H1 (cell line): ENCODE data around the gene TLE1. TPM values are rescaled to one million over a fixed set of nuclear protein-coding genes. Genes with fewer than 3 reads are reported as not detected.

Source experiments
- ASH2L ChIP-seq: fragments of 200-600, 300-600 bp; sonication (generic); IDR thresholded peaks from one replicate; pipeline ENCODE4 v1.7.1; 2017; ENCODE audit warnings: low read length
- HDAC2 ChIP-seq, 2 experiments: fragments of 300-600 bp in 1 of 2; sonication (generic) in 1 of 2; IDR thresholded peaks; 2 replicates each; pipeline ENCODE4 v1.6.1; 2011 to 2012; ENCODE audit warnings: low read depth in 2 of 2, low read length in 2 of 2, mild to moderate bottlenecking in 2 of 2, moderate library complexity in 2 of 2, borderline replicate concordance in 1 of 2, inconsistent platforms in 1 of 2
- polyA plus RNA-seq, 7 experiments: library from polyadenylated mRNA; depleted of rRNA in 3 of 7; stranded (reverse) in 5 of 7; unstranded in 2 of 7; fragments of >200 nt in 5 of 7; fragments of 200-250 nt in 2 of 7; gene quantifications; 1 replicate in 5 of 7; 2 replicates in 1 of 7; 4 replicates in 1 of 7; pipeline versions ENCODE4 v1.2.1 to v1.2.3, GENCODE V29; 2011 to 2013; ENCODE audit warnings: missing spikeins in 2 of 7, mixed read lengths in 2 of 7
- total RNA-seq: library from RNA; stranded (reverse); fragmentation: NEBNext Ultra II Directional; extraction: Animal tissue kit (Norgen Biotek cat#: 25700); gene quantifications from 2 replicates; pipeline ENCODE4 v1.2.1, GENCODE V29; 2021

Gene TLE1
- total and polyA plus RNA-seq, 2 of the 8 experiments (the other 6 are each of a cell fraction or from before 2014, with no cell fraction given) = 81.8 to 91.6 TPM

GRCh38 chr9:81538890-81539289 is 150.5 kb downstream of the TLE1 start (continued):
- TF ChIP-seq ASH2L = no peak
- no peak for TF ChIP-seq HDAC2 (IDR thresholded peaks at IDR 0.05; ENCODE audit: borderline replicate concordance in 1 of 2, low read depth in 2 of 2, low read length in 2 of 2)
